NOMO-1 treated with DMSO at 0.1 percent for 48 hours (cell line): ENCODE measurements around the gene DENND1A.

Source experiments
- DNase-seq: peaks from one replicate; lab custom pipeline; 2025; ENCODE audit not compliant: unreplicated experiment; lab: John Stamatoyannopoulos, UW

Gene DENND1A

DNA sequence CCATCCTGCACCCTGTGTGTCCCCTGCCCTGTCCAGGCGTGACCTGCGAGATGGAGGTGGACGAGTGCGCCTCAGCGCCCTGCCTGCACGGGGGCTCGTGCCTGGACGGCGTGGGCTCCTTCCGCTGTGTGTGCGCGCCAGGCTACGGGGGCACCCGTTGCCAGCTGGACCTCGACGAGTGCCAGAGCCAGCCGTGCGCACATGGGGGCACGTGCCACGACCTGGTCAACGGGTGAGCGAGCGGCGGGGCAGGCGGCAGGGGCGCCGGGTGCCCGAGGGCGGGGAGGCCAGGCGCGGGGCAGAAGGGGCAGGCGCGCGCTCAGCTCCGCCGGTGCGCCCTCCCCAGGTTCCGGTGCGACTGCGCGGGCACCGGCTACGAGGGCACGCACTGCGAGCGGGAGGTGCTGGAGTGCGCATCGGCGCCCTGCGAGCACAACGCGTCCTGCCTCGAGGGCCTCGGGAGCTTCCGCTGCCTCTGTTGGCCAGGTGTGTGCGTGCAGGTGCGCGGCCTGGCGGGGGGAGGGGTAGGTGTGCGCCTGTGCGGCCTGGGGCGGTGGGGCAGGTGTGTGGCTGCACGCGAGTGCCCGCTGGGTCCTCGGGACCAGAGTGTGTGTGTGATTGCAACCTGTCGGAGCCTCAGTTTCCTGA lies 563.9 kb downstream of the DENND1A start:
- no peak for DNase-seq

DNA sequence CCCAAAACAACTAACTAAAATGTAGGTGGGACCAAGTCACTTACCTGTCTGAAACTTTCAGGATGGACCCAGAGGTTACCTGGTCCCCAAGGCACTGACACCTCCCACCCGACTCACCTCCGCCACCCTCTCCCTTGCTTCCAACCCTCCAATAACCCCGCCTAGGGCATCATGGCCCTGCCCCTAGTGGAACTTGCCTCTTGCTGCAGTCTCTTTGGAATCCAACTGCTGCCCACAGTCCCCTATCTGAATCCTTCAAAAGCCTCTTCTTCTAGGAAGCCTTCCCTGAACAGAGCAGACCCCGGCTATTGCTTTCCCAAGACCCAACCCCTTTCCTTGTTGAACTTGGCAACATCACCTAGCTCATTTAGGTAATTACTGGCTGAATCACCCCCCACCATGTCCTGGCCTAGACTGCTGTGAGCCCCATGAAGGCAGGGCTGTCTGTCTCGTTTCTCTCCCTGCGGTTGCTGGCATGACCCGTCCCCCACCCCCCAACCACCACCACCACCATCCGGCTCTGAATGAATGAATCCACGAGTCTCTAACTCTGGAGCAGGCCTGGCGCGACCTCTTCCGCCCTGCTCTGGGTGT lies 564.5 kb downstream of the DENND1A start:
- DNase-seq, result no peak

DNA sequence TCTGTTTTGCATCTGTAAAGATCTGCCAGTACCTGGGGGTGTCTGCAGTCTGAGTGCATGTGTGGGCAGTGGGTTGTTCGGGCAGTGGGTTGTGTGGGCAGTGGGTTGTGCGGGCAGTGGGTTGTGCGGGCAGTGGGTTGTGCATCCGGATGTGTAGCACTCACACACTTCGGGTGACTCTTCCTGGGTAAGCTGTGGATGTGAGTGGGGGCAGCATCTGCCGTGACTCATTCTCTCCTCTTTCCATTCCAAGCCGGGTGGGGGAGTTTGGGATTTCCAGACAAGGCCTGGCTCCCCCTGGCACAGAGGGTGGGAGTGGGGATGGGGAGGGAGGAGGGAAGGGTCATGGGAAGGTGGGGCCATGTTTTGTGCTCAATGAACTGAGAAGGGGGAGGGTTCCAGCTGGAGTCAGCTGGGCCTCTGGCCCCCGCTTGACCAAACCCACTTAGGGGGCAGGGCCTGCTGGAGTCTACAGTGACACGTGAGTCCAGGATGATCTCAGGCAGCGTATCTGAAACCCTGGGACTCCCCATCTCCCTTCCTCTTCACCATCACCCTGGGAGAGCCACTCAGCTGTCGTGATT lies 565.6 kb downstream of the DENND1A start:
- DNase-seq, result no peak

DNA sequence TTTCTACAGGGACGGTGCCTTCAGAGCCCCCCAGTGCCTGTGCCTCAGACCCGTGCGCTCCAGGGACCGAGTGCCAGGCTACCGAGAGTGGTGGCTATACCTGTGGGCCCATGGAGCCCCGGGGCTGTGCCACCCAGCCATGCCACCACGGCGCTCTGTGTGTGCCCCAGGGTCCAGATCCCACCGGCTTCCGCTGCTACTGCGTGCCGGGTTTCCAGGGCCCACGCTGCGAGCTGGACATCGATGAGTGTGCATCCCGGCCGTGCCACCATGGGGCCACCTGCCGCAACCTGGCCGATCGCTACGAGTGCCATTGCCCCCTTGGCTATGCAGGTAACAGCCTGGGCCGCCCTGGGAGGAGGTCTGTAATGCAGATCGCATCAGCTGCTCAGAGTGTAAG lies 567.1 kb downstream of the DENND1A start:
- DNase-seq, result no peak

DNA sequence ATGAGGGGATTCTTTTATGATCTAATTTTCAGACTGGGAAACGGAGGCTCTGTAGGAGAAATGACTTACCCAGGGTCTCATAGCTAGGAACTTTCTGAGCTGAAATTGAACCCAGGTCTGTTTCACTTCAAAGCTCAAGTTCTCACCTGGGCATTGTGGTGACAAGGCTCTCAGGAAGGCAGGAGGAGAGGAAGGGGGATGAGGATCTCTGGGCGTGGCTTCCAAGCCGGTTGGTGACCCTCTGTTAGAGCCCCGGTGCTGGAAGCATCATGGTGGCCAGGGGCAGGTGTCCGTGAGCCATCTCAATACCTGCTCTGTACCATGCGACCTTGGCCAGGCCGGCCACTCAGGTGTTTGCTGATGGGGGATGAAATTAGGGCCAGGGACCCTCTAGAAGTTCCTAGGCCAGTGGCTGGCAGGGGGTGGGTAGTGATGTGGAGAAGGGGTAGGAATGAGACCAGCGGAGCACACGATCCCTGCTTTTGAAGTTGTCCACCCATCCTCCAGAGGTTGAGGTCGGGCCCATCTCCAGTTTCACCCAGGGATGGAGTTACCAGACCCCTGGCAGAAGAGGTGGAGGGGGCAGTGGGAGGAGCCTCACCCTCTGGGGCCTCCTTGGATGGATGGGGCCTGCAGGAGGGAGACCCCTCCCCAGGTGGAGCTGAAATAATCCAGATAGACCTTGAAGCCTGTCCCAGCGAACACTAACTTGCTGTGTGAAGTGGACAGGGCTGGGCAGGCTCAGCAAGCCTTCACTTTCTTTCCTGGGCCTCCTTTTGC lies 568.0 kb downstream of the DENND1A start:
- DNase-seq, result no peak

DNA sequence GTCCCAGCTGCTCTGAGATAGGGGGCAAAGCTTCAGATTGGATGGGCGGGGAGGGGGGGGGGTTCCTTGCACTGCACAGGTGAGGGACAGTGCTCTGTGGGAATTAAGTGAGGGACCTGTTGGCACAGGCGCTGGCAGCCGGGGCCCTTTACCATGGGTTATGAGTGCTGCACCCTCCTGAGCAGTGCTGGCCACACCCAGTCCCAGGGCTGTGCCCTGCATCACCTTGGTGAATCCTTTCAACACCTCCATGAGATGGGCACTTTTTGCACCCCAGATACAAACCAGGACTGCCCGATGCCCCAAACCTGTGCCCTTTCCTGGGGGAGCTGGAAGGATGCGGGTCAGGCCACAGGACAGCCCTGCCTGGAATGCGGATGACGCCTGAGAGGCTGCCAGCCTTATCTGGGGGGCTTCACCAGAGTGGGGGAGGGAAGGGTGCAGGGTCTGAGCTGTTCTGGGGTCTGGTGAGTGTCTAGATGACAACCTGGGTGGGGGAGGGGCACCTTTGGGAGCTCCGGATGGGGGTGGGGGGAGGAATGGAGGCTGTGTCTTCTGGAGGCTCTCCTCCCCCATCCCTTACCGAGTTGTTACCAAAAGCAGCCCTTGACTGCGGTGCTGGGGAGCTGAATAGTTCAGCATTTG lies 568.7 kb downstream of the DENND1A start:
- DNase-seq, result no peak

DNA sequence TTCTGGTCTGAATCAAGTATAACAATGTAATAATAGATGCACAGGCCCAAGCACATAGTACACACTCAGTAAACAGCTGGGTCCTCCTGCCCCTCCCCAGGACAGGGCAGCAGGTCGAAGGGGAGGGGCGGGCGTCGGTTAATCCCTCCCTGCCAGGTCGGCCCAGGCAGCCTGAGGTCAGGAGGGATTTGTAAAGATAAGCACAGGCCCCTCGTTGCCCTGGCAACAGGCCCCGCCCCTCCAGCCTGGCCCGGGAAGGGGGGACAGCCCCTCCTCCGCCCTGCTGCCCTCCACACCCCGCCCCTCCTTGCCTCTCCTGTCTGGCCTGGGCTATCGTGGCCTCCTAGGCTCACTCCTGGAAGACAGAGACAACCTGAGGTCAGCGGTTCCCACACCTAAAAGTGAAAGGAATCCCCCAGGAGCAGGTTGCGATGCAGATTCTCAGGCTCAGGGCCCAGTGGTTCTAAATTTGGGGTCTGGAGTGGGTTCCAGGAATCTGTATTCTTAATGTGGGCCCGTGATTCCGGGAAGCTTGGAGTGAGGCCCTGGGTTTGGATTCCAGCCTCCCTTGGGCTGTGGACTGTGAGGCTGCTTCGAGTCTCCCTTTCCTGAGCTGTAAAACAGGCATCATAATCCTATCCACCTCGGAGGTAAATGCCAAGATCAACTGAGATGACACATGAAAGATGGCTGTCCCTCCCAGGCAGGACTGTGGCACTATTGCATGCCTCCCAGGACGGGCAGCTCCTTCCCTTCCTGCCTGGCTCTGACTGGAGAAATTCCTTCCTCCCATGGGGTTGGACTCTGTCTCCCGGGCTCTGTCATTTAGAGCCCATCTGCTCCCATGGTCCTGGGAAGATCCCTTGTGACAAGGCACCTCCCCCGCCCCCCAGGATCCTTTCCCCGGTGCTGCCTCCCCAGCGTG lies 569.5 kb downstream of the DENND1A start:
- DNase-seq, result no peak

DNA sequence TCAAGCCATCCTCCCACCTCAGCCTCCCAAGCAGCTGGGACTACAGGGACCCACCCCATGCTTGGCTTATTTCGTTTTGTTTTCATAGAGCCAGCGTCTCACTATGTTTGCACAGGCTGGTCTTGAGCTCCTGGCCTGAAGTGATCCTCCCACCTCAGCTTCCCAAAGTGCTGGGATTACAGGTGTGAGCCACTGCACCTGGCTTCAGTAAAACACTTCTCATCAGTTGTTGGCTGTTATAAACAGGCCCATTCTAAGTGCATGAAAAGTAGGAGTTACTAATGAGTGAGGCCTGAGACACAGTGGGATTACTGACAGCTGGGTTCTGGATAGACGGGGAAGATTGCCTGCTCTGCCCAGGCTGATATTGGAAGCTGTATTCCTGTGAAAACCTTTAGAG lies 570.4 kb downstream of the DENND1A start:
- no peak for DNase-seq

DNA sequence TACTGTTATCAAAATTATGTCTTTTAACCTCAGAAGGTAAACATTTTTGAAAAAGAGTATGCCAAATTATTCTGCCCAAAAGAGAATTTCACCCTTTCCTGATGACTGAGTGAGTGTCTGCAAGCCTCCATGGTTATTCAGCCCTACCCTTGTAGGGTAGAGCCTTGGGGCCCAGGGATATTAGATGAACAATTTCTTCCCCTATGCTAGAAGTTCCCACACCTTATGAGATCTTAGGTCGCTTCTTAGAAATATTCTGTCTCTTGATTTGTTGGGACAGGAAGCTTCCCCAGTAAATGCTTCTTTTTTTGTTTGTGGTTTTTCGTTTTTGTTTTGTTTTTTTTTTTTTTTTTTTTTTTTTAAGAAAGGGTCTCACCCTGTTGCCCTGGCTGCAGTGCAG lies 570.8 kb downstream of the DENND1A start:
- DNase-seq, result no peak

DNA sequence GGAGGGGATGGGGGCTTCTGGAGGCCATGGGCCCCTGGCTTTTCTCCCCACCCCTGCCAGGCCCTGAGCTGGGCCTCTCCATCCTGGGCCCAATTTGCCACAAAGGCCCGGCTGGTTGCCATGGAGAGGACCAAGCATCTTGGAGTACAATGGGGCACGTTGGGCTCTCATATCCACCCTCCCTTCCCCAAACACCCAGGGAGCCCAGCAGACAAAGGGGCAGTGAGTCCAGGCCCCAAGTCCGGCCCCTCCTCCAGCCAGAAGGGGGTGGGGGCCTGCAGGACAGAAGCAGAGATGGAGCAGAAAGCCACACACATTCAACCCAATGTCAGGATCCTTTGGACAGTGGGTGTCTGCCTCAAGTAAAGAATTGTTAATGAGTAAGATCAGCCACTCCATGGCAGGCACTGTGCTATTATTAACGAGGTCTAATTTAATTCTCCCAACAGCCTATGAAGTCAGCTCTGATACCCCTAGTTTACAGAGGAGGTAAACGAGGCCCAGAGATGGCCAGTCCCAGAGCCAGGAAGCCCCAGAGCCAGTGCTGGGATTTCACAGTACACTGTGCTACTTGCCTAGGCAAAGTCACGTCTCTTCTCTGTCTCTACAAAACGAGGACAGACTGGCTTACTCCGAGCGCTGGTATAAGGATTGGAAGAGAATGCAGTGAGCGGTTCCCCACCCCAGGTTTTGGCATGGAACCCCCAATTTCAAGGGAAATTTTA lies 571.6 kb downstream of the DENND1A start:
- DNase-seq, result no peak

DNA sequence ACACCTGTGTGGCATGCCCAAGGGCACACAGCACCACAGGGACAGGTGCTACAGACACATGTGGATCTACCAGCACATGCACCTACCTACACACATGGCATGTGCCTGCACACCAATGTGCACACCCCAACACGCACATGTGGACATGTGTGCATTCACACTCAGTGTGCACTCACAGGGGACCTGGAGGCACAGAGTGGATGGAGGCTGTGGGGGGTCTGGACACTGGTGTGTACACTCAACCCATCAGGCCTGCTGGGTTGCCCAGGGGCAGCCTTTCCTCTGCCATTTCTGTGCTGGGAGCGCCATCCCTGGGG lies 572.2 kb downstream of the DENND1A start:
- no peak for DNase-seq

DNA sequence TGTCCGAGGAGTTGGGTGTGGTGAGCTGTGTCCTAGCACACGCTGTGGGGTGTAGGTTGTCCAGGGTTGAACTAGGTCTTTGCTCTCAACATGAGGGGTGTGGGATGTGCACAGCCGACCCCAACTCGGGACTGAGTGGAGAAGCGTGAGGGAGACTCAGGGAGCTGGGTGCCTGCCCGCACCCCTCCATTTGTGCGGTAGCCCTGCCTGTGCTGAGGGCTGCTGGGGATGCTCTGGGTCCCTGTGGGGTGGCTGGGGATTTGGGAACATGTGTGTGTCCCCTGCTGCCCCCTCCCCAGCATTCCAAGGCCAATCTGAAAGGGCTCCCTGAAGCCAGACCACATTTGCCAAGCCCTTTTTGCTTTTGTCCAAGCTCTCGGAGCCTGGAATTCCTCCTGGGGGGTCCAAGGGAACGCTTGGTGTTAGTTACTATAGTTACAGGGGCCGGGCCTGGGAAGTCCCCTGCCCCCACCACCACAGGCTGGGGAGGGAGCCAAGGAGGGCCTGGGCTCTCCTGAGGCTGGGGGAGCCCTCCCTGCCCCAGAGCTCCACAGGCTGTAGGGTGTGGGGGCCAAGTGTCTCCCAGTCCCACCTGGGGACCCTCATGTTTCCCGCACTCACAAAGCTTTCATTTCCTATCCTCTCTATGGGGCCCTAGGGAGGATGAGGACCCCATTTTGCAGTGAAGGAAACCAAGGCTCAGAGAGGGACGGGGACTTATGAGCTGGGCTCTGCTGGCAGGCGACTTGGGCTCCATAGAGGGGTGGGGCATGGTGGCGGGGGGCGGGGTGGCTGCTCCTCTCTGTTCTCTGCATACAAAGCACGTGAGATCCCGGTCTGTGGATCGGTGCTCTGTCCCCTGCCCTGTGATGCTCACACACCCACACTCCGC lies 572.8 kb downstream of the DENND1A start:
- DNase-seq, result no peak

DNA sequence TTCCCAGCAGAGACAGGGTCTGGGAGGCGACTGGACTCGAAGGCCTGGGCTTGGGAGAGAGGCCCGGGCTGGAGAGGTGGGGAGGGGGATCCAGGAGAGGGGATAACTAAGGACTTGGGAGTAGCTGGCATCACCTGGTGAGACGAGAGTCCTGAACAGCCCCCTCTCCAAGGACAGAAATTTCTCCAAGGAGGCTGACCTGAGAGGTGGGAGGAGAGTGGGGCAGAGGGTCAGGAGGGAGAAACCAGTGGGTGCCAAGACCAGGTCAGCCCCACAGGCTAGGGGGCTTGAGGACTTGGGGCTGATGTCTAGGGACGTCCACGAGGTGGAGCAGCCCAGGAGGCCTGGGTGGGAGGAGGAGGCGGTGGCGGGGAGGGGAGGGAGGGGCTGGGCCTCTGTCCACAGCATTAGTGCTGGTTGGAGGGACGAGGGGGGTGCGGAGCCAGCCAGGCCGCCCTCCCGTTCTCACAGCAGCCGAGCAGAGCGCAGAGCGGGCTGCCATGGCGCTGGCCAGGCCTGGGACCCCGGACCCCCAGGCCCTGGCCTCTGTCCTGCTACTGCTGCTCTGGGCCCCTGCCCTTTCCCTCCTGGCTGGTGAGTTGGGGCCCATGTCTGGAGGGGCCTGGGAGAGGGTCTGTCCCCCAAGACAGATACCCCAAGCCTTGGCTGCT lies 574.0 kb downstream of the DENND1A start, which contains the start of gene CRB2:
Gene CRB2 (plus strand): TSS at position 437 of the 671 bp plus-strand sequence. CDS start 64 bp downstream, at position 501.
- no peak for DNase-seq

DNA sequence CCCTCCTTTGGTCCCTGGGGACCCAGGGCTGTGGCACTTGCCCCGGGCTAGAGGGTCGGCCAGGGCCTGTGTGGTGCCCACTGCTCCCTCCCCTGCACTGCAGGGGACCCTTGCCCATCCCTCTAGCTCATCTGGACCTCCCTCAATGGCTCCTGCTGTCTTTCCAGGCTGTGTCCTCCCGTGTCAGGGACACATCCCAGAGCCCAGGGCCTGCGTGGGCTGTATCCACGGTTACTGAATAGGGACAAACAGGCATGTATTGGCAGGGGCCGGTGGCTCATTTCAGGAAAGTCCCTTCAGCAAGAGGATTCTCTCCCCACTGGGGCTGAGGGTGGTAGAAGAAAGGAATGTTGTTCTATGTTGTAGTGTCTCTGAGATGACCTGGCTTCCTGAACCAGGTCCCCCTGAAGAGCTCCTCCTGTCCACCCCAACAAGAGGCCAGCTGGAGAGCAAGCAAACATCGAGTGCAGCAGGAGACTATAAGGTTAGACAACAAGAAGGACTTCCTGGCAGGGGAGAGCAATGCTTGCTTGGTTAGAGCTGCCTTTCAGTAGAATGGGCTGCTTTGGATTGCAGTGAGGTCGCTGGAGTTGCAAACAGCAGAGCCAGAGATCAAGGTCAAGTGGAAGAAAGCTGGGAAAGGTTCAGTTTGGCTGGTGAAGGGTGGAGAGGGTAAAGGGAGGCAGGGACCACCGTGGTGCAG lies 575.0 kb downstream of the DENND1A start:
- DNase-seq, result no peak

DNA sequence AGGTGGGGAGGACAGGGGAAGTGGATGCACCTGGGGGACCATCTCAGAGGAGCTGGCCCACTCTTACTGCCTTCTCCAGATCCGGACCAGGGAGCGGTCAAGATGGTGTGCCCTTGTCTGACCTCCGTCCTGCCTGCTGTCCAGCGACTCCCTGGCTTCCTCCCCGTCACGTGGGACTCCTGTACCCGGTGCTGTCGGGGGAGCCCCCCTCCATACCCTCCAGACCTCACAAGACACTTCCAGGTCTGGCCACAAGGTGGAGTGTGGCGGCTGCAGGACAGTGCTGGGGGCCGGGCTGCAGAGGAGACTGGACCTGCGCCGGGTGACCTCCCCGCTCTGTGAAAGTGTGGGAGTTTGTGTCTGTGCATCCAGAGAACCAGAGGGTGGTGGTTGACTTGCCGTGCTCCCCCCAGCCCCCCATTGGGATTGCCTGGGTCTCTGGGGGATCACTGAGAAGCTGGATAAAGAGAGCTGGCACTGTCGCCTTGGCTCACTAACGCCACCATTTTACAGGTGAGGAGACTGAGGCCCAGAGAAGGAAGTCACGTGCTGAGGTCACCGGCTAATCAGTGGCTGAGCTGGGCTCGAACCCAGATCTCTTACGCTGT lies 575.8 kb downstream of the DENND1A start:
- DNase-seq, result no peak

DNA sequence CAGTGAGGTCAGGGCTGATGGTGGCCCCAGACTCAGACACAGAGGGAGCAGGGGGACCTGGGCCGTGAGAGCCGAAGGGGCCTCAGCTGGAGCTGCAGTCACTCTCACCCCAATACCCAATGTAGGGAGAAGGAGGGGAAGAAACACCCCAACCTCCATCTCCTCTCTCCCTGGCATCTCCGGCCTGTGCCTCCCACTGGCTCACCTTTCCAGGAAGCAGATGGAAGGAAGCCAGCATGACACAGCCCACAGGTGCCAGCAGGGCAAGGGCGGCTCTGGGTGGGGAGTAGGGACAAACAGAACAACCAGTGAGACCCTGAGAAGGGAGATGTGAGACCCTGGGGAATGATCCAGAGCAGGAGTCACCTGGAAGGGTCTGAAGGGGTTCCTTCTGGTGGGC lies 576.9 kb downstream of the DENND1A start:
- no peak for DNase-seq

DNA sequence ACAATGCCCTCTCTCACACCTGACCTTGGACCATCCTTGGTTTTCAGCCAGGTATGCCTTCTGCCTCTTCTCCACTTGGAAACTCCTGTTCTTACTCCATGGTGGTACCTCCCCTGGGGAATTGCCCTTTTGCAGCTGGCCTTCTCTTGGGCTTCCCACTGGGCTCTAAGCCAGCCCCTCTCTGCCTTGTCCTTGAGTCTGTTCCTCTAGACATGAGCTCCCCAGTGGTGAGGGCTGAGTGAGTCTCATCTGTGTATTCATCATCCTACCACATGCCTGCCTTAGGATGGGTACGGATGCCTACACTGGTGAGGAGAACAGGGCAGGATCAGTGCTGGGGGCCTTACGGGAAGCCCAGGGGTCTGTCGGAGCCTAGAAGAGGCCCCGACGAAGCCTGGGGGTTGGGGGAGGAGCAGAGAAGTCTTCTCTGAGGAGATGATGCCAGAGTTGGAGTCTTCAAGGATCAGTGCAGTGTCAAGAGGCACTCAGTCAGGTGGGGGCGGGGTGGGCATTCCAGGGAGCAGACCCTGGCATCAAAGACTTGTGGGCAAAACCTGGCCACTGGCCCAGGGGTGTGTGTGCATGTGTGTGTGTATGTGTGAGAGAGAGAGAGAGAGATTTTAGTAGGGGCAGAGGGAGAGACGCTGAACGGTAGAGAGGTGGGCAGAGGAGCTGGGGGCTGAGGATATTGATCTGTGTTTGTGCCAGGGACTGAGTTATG lies 579.2 kb downstream of the DENND1A start:
- DNase-seq, result no peak
